Measurements from ENCODE around the gene GP1BB.
"Not testable (repeated sequence)": the region's sequence is repeated elsewhere in the genome, so short reads cannot be mapped to it uniquely, and the experiment has no call there.

The GP1BB gene

DNA sequence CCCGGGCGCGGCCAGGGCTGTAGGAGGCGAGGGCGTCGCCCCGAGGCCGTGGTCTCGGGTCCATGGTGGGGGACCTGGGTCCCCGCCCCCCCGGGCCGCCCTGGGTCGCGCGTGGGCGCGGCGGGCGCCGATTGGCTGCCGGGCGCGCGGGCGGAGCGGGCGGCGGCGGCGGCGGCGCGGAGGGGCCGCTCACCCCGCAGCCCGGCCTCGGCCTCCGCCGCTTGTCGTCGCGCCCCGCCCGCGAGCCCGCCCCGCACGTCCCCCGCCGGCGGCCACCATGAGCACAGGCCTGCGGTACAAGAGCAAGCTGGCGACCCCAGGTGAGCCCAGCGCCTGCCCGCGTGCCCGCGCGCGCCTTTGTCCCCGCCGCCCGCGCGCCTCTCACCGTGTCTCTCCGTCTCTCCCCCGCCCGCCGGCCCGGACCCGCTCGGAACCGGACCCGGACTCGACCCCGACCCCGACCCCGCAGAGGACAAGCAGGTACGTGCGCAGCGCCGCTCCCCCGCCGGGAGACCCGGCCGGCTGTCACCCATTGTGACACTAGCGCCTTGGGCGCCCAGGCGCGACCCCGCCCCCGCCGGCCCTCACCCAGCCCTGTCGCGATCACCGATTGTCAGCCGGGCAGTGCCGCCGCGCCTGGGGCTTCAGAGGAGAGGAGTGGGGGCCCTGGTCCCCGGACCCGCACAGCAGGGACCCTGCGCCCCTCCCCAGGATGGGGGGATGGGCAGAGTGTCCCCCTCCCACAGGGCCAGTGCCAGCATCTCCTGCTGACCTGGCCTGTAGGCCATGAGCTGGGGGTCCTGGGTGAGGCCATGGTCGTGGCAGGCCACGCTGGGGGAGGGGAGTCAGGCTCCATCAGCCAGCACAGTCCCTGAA lies 8.8 kb upstream of the GP1BB start, which contains the start of gene SEPTIN5:
TSS of gene SEPTIN5 (plus strand) at position 192 of the 876 bp plus-strand sequence. CDS start at position 278, 86 bp downstream.
- DNase-seq (ENCODE audit: low spot score): no peak

DNA sequence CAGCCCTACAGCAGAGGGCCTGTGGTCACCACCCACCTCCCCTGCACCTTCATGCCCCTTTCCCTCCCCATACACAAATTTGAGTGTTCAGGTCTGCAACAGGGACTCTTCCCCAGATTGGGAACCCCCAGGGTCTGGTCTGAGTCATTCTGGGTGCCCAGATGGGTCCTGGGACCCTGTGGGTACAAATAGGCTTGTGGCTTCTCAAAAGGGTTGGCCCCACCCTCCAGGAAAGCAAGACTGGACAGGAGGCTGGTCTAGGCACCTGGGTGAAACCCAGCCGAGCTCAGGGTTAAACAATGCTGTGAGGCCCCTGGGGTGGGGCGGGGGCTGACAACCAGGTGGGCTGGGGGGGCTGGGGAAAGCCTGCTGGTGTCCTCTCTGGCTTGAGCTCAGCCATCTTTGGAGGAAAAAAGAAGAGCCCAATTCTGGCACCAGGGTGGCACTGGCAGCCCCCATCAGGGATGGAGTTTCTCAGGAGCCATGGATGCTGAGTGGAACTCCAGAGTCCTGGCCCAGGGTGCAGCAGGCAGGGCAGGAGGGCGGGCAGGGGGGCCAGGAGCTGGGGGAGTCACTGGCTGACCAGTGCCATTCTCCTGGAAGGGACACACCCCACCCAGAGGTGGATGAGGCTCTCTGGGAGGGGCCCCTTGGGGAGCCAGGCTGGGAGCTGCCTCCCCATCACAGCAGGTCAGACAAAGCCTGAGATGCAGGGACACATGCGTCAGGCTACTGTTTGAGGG lies 8.0 kb upstream of the GP1BB start:
- DNase-seq (ENCODE audit: low spot score): no peak

DNA sequence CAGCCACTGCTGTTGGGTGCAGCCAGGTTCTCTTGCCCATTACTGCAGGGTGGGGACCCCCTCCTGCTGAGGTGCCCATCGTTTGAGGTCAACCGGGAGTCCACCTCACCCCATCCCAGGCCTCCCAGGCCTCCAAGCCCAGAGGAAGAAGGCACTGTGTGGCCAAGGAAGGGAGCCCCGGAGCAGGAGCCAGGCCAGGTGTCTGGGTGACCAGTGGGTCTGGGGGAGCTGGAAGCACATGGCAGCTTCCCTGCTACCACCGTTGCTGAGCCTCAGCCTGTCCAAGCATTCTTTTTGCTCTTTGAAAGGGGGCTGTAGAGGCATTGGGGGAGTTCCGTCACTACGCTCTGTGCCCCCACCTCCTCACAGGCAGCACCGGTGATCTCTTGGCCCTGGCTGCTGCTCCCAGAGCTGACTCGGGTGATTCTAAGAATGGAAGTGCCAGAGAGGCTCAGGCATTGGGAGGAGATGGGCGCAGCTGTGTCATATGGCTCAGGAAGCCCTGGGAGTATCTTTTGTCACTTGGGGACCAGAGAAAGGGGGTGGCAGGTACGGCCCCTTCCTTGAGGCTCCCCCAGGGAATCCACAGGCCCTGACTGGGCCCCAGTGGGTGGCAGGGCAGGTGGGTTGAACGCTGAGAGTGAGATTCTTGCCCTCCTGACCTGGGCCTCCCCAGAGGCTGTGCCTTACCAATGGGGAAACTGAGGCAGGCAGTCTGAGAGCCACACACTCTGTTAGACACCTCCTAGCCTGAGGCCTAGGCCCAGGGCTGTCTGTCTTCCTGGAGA lies 7.1 kb upstream of the GP1BB start:
- DNase-seq (ENCODE audit: low spot score): no peak

DNA sequence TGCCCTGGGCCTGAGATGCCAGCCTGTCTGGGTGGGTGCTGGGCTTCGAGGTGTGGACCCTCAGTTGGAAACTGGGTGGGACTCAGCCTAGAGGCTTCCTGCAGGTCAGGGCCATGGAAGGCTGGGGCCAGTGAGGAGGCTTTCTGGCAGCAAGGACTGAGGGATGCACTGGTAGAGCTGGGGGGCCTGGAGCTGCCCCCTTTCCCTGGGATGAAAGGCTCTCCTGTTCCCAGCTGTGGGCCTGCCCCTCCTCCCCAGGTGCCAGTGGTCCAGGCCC lies 6.6 kb upstream of the GP1BB start:
- DNase-seq (ENCODE audit: low spot score): no peak

DNA sequence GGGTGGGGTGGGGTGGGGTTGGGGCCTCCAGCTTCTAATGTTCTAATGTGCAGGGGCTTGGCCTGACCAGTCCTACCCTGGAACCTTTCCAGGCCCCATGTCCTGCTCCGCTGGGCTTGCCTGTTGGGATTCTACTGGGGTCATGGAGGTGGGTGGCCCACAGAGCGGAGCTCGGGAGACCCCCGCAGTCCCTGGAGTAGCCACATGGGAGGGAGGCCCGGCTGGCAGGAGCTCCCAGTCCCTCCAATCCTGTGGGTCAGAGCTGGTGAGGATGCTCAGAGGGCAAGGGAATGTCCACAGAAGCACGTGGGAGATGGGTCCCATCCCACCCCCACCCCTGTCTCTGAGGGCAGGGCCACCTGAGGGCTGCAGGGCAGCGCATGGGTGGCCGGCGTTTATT lies 6.2 kb upstream of the GP1BB start:
- no peak for DNase-seq (ENCODE audit: low spot score)

DNA sequence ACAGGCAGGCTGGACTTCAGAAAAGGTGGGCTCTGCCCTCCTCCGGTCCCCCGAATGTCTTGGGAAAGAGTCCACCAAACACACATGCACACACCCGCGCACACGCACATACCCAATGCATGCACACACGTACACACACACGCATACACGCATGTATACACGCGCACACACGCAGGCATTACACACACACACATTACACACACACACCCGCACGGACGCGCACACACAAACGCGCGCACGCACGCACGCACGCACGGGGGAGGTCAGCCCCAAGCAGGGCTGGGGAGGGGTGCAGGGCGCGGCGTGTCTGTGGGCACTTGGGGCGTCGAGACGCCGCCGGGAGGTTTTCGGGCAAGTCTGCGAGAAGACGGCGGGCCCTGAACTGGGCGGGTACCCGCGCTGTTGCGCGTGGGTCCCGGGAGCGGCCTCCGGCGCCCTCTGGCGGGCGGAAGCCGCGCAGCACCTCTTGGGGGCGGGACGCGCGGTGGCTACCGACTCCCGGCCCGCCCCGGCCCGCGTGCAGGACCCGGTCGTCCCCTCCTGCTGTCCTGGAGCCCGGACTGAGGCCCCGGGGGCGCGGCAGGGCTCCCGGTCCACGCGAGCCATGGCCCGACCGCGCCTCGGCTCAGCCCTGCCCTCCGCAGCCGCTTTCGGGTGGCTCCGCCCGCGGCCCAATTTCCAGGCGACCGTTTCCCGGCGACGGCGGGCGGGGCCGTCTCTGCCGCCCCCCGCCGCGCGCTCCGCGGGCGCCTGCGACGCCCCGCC lies 5.5 kb upstream of the GP1BB start:
- DNase-seq (ENCODE audit: low spot score): peak; percentile 56

DNA sequence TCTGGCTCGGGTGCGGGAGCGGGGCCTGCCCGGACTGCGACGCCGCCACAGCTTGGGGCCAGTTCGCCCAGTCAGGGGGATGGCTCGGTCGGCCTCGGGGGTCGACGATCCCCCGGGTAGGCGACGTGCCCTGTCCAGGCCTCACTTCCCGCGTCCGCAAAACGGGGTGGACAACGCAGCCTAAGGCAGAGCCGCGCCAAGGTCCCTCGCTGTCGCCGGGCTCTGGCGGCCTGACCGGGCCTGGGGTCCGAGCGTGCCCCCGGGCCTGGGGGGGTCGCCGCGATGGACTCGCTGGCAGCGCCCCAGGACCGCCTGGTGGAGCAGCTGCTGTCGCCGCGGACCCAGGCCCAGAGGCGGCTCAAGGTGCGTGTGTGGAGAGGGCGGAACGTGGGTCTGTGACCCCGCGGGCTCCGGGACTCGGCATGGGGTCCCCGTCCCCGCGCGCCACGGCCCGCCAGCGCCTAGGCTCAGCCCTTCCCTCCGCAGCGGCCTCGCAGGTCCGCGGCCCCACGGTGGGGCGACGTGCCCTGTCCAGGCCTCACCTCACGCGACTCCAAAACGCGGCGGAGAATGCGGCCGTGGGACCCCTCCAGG lies 4.8 kb upstream of the GP1BB start:
- no peak for DNase-seq (ENCODE audit: low spot score)

DNA sequence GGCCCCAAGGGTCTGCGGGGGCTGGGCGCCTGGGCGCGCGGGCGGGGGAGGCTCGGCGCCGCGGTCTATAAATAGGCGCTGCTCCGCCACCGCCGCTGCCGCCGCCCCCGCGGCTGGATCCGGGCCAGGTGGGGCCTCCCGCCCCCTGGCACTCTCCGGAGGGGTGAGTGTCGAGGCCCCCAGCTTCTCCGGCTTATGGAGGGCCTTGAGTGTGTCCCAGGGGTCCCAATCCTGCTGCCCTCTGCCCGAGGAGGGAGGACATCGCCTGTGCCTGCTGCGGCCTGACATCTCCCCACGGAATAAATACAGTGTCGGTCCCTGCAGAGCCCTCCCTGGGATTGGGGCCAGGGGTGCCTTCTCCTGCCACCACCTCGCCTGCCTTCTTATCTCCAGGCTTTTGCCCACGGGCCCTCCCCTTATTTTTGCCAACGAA lies 4.3 kb upstream of the GP1BB start:
- DNase-seq (ENCODE audit: low spot score): no peak

DNA sequence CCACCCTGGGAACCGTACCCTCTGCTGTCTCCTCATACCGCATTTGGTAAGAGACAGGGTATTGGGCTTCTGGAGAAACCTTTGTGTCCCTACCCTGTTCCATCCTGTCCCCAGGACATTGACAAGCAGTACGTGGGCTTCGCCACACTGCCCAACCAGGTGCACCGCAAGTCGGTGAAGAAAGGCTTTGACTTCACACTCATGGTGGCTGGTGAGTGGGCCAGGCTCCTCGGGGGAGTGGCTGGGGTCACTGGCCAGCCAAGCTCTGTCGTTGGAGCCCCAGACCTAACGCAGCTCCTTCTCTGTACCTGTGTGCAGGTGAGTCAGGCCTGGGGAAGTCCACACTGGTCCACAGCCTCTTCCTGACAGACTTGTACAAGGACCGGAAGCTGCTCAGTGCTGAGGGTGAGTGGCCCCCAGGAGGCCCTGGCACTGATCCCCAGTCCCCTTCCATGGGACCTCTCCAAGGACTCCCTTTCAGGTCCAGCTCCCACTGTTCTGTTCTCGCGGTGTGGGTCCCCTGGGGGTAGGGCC lies 3.8 kb upstream of the GP1BB start:
- no peak for DNase-seq (ENCODE audit: low spot score)

DNA sequence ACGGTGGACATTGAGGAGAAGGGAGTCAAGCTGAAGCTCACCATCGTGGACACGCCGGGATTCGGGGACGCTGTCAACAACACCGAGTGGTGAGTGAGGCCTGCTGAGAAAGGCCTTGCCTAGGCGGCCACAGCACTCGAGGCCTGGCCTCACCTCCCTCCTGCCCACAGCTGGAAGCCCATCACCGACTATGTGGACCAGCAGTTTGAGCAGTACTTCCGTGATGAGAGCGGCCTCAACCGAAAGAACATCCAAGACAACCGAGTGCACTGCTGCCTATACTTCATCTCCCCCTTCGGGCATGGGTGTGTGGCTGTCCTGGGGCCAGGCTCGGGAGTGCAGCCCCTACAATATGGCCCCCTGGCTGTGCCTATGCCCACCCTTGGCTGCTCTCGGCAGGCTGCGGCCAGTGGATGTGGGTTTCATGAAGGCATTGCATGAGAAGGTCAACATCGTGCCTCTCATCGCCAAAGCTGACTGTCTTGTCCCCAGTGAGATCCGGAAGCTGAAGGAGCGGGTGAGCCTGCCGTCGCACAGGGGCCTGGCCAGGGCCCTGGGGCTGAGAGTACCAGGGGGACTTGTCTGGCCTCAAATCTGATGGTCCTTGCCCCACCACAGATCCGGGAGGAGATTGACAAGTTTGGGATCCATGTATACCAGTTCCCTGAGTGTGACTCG lies 3.0 kb upstream of the GP1BB start:
- DNase-seq (ENCODE audit: low spot score): no peak

DNA sequence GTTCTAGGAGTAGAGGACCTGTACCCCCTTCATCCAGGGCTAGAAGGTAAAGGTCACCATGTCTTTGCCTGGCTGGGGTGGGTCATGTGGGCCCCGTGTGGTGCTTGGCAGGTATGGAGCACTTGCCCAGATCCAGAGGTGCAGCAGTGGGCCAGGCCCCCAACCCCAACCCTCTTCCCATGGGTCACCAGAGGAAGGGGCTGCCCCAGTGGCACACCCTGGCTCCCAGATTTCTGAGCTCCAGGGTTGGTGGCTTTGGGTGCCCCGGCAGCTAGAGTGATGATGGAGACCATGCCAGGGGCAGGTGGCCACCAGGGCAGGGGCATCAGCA lies 2.4 kb upstream of the GP1BB start:
- no peak for DNase-seq (ENCODE audit: low spot score)

DNA sequence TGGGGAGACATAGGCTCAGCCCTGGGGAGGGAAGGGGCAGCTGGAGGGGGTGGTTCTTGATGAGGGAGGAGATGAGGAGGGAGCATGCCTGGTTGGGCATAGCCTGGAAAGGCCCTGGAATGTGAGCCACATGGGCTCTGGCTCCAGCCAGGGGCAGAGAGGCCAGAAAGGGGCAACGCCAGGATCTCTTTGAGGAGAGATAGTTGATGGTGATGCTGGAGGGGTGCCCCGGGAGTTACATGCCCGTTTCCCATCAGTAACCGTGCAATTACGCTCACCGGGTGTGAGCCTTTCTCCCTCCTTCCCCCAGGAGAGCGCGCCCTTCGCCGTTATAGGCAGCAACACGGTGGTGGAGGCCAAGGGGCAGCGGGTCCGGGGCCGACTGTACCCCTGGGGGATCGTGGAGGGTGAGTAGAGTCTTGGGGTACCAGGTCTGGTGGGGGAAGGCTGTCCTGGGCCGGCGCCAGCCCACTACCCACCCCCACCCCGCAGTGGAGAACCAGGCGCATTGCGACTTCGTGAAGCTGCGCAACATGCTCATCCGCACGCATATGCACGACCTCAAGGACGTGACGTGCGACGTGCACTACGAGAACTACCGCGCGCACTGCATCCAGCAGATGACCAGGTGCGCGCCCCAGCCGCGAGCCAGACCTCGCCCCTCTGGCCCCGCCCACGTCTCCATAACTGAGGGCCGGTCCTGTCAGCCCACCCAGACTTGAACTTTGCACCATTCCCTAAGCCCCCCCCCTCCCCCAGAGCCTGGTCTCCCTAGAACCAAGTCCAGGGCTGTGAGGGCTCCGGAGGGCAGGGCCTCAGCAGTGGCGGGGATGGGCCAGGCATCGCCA lies 1.8 kb upstream of the GP1BB start:
- DNase-seq (ENCODE audit: low spot score): no peak

DNA sequence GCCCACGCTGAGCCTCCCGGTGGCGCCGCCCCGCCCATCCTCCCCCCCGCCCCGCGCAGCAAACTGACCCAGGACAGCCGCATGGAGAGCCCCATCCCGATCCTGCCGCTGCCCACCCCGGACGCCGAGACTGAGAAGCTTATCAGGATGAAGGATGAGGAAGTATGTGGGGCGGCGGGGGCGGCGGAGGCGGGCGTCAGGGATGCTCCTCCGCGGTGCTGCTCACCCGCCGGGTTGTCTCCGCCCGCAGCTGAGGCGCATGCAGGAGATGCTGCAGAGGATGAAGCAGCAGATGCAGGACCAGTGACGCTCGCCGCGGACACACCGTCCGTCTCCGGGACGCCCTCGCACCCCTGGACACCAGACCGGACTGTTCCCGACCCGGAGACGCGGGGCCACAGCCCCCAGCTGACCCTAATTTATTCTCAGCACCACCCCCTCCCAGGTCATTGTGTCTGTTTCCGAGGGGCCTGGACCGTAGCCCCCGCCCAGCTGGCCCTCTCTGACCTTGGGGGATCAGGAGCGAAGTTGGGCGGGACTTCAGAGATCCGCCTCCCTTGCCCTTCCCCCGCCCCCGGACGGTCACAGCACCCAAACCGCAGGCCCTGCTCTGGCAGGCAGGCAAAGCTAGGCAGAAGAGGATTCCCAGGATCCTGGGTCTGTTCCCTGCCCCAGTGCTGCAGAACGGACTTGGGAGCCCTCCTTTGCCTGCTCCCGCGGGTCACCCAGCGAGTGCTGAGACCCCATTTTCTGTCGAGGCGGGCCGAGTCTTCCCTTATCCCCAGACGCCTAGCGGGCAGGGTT lies 959 bp upstream of the GP1BB start:
- no peak for DNase-seq (ENCODE audit: low spot score)

DNA sequence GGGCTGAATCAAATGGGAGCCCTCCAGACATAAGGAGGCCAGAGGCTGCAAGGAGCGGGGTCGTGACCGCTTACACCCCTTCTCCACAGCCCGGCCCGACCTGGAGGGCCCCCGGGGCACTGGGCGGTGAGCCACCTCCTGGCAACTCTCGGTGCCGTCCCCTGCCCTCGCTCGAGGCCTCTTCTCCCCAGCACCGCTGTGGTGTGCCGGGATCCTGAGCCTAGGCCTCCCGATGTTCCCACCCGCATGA lies 432 bp upstream of the GP1BB start:
- DNase-seq (ENCODE audit: low spot score): no peak

DNA sequence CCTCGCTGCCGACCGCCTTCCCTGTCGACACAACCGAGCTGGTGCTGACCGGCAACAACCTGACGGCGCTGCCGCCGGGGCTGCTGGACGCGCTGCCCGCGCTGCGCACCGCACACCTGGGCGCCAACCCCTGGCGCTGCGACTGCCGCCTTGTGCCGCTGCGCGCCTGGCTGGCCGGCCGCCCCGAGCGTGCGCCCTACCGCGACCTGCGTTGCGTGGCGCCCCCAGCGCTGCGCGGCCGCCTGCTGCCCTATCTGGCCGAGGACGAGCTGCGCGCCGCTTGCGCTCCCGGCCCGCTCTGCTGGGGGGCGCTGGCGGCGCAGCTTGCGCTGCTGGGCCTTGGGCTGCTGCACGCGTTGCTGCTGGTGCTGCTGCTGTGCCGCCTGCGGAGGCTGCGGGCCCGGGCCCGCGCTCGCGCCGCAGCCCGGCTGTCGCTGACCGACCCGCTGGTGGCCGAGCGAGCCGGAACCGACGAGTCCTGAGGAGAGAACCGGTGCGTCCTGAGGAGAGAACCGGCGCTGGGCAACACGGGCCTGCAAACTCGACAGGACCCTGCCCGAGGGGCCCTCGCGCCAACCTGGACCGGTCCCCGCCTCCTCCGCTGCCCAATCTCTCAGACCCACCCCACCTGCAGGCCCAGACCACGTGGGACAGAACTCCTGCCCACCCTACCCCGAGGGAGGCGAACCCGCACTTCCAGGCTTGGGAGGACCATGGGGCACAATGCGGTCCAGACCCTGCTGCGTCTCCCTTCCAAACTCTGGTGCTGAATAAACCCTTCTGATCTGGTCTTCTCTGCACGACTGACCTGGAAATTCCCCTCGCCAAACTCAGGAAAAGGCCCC lies 866 bp downstream of the GP1BB start:
- DNase-seq (ENCODE audit: low spot score): peak; percentile 51

DNA sequence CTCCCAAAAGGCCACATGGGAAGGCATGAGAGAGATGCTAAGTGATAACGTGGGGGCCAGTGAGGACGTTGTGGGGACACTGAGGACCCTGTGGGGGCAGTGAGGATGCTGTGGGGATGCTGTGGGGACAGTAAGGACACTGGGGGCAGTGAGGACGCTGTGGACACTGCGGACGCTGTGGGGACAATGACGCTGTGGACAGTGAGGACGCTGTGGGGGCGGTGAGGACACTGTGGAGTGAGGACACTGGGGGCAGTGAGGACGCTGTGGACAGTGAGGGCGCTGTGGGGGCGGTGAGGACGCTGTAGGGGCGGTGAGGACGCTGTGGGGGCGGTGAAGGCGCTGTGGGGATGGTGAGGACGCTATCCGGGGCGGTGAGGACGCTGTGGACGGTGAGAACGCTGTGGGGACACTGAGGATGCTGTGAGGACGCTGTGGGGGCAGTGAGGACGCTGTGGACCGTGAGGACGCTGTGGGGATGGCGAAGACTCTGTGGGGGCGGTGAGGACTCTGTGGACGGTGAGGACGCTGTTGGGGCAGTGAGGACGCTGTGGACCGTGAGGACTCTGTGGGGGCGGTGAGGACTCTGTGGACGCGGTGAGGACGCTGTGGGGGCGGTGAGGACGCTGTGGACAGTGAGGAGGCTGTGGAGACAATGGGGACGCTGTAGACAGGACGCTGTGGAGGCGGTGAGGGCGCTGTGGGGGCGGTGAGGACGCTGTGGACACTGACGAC lies 1.8 kb downstream of the GP1BB start:
- DNase-seq (ENCODE audit: low spot score): no peak

DNA sequence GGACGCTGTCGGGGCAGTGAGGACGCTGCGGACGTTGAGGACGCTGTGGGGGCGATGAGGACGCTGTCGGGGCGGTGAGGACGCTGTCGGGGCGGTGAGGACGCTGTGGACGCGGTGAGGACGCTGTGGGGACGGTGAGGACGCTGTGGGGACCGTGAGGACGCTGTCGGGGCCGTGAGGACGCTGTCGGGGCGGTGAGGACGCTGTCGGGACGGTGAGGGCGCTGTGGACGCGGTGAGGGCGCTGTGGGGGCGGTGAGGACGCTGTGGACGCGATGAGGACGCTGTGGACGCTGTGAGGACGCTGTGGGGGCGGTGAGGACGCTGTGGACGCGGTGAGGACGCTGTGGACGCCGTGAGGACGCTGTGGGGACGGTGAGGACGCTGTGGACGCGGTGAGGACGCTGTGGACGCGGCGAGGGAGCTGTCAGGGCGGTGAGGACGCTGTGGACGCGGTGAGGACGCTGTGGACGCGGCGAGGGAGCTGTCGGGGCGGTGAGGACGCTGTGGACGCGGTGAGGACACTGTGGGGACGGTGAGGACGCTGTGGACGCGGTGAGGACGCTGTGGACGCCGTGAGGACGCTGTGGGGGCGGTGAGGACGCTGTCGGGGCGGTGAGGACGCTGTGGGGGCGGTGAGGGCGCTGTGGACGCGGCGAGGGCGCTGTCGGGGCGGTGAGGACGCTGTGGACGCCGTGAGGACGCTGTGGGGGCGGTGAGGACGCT lies 2.9 kb downstream of the GP1BB start:
- not testable (repeated sequence) for DNase-seq (ENCODE audit: low spot score)

Data from kidney tubule cell (primary cell).